Astrocyte of the cerebellum (primary cell): ENCODE data around the gene EEF1B2.
"Not testable (repeated sequence)": the region's sequence is repeated elsewhere in the genome, so short reads cannot be mapped to it uniquely, and the experiment has no call there.

Experiments
- DNase-seq: peaks from one replicate; pipeline ENCODE4 v3.0.0-alpha.2; 2011; ENCODE audit warnings: low read depth
- H3K4me3 ChIP-seq: 2 replicates; pipeline ENCODE4 v1.5.1; 2011; ENCODE audit warnings: mild to moderate bottlenecking, low read depth, low read length, moderate library complexity
- in situ Hi-C: cut with HindIII; loops from 2 replicates; pipeline ENCODE4 v1.10.0; 2017; ENCODE audit warnings: low sequenced_read_pairs
- TF ChIP-seq, protein P1 (sequence below): IDR thresholded peaks from 2 replicates; pipeline ENCODE4 v1.5.1; 2012; ENCODE audit warnings: low read length, low read depth, moderate library complexity, mild to moderate bottlenecking; ENCODE audit errors: missing control alignments

Gene EEF1B2

DNA sequence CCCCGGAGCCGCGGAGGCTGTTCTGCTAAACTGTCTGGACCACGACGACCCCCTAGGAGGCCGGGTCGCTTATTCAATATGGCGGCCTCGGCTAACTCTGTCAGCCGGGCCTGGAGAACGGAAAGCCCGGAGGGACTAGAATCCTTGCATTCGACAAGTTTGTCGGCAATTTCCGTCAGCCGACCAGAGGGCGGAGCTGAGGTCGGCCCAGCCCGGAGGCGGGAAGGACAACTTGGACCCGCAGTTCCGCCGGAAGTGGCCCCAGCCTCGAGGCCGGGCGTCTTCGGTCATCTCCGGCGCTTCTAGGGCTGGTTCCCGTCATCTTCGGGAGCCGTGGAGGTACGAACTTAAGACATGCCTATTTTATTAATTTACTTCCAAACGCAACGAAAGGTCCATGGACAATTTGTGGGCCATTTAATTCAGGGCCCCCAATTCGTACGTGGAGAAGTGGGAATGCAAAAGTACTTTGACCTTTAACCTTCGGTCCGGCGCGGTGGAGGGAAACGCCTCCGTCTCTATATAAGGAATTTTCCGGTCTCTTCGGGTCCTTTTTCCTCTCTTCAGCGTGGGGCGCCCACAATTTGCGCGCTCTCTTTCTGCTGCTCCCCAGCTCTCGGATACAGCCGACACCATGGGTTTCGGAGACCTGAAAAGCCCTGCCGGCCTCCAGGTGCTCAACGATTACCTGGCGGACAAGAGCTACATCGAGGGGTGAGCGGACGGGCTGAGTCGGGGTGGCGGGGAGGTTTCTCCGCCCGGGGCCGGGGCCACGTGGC, at the start of gene EEF1B2, which contains the start of gene NDUFS1:
Gene EEF1B2 (plus strand): TSS at position 550 of the 779 bp plus-strand sequence. CDS start 85 bp downstream, at position 635.
Gene NDUFS1 (minus strand): TSS at position 99 of the 779 bp plus-strand sequence. CDS start 5,766 bp downstream, outside the sequence.
- in situ Hi-C loops = no loop called here
- TF ChIP-seq, protein P1, sequence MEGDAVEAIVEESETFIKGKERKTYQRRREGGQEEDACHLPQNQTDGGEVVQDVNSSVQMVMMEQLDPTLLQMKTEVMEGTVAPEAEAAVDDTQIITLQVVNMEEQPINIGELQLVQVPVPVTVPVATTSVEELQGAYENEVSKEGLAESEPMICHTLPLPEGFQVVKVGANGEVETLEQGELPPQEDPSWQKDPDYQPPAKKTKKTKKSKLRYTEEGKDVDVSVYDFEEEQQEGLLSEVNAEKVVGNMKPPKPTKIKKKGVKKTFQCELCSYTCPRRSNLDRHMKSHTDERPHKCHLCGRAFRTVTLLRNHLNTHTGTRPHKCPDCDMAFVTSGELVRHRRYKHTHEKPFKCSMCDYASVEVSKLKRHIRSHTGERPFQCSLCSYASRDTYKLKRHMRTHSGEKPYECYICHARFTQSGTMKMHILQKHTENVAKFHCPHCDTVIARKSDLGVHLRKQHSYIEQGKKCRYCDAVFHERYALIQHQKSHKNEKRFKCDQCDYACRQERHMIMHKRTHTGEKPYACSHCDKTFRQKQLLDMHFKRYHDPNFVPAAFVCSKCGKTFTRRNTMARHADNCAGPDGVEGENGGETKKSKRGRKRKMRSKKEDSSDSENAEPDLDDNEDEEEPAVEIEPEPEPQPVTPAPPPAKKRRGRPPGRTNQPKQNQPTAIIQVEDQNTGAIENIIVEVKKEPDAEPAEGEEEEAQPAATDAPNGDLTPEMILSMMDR = no peak
- H3K4me3 ChIP-seq = peak within 1 kb of the TSS; percentile 77
- DNase-seq = peak; percentile 97

DNA sequence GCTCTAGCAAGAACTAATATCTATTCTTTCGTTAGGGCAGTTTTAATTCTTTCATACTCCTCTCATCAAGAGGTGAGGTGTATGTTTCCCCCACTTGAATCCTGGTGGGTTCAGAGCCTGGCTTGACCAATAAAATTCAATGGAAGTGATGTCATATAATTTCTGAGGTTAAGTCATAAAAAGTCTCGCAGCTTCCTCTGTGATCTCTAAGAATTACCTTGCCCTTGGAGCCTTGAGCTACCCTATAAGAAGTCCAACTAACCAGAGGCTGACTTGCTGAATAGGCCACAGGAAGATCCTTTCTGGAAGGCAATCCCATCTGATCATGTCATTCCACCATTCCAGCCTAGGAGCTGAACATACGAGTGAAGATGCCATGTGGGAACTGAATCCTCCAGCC, 47.6 kb upstream of the EEF1B2 start:
- H3K4me3 ChIP-seq = no peak overlapping the region
- in situ Hi-C loops = no loop called here
- TF ChIP-seq, protein P1 = no peak
- DNase-seq = no peak

DNA sequence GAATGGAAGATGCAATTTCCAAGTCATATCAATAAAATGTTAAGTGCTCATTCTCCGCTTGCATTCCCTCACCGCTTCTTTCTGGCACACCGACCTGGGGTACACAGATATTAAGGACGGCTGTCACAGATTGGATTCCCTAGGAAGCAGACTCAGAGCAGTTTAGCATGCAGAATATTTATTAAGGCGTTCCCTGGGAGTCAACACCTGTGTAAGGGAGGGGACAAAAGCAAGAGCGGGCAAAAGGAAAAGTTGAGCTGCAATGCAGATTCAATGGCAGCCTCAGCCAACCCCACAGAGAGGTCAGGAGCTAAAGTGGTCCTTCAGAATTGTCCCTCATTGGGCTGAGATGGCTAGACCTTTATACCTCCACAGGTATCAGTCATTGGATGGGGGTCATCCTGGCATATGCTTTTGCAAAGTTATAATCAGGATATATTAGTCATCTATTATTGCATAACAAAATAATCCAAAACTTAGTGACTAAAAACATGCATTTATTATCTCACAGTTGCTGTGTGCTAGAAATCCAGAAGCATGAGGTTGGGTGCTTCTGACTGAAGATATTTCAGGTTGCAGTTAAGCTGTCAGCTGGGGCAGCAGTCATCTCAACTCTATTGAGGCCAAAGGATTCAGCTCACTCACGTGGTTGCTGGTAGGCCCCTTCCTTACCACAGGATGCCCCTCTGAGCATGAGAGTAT, 46.7 kb upstream of the EEF1B2 start:
- no peak for DNase-seq
- TF ChIP-seq, protein P1 = no peak

DNA sequence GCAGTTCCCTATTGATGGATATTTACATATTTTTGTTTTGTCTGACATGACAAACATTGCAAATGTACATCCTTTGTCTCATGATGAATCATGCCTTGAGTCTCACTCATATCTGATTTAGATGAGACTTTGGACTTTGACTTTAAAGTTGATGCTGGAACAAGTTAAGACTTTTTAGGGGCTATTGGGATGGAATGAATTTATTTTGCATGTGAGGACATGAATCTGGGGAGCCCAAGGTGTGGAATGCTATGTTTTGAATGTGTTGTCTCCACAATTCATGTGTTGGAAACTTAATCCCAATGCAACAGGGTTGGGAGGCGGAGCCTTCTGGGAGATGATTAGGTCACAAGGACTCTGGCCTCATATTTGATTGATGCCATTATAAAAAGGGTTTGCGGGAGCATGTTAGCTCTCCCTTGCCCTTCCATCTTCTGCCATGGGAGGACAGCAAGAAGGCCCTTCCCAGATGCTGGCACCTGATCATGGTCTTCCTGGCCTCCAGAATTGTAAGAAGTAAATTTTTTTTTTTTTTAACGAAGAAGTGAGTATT, 44.6 kb upstream of the EEF1B2 start:
- DNase-seq = no peak
- TF ChIP-seq, protein P1 = no peak
- in situ Hi-C loops = no loop called here
- no peak overlapping the region for H3K4me3 ChIP-seq

More for the DNA sequence above, 46.7 kb upstream of the EEF1B2 start:
- in situ Hi-C loops = no loop called here
- H3K4me3 ChIP-seq = no peak overlapping the region

- DNase-seq = no peak
- TF ChIP-seq, protein P1 = no peak
- no peak overlapping the region for H3K4me3 ChIP-seq
- in situ Hi-C loops = no loop called here
Measured at GRCh38 chr2:206116278-206116677, 43.4 kb upstream of the EEF1B2 start.

GRCh38 chr2:206122569-206122968, 37.1 kb upstream of the EEF1B2 start:
- DNase-seq, H3K4me3 ChIP-seq, in situ Hi-C loops: not testable (repeated sequence)
